ENCODE results near the gene ASAP2. TPM values are rescaled to one million over a fixed set of nuclear protein-coding genes. Genes with fewer than 3 reads are reported as not detected.

ASAP2 gene
- total RNA-seq, 1 donor from 2014 or later = 45.6 TPM

DNA sequence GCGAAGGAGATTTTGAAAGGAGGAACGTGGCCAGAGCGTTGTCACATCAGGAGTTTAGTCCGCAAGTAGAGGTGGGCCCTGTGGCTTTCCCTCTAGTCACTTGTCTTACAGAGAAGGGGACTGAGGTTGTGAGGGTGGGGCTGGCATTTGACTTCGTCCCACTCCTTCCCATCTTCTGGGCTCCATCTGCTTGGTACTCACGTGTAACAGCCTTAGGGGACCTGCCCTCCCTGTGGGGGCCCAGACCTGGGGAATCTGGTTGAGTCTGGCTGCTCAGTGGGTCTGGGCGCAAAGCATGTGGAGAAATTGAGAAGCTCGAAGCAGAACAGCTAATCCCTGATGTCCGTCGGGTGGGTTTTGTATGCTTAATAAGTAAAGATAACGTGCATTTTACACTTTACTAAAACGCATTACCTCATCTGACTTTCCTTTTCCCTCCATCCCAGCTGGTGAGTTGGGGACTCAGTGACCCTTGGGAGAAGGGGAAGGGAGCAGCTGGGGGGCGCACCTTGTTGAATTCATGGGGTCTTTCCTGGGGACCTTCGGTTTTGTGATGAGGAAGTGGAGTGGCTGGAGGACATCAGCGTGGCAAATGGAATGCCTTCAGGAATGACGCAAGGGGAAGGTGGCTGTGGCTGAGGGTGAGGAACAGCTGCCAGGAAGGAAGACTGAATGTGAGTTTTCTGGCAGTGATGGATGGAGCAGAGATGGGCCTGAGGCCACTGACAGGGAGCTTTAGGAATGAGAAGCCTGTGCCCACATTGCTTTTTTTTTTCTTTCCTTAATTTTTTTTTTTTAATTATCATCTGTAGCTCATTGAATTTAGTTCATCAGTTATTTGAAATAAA is 44.8 kb downstream of the ASAP2 start:
- peak overlapping the region; percentile 63 for H3K4me3 Mint-ChIP-seq
- H3K36me3 Mint-ChIP-seq = peaks cover 4% of the 10 kb centered on the region
- H3K27me3 Mint-ChIP-seq = no peaks in the 10 kb centered on the region
- DNase-seq (ENCODE audit: extremely low spot score, unreplicated experiment) = no peak
- TF ChIP-seq, protein P1, sequence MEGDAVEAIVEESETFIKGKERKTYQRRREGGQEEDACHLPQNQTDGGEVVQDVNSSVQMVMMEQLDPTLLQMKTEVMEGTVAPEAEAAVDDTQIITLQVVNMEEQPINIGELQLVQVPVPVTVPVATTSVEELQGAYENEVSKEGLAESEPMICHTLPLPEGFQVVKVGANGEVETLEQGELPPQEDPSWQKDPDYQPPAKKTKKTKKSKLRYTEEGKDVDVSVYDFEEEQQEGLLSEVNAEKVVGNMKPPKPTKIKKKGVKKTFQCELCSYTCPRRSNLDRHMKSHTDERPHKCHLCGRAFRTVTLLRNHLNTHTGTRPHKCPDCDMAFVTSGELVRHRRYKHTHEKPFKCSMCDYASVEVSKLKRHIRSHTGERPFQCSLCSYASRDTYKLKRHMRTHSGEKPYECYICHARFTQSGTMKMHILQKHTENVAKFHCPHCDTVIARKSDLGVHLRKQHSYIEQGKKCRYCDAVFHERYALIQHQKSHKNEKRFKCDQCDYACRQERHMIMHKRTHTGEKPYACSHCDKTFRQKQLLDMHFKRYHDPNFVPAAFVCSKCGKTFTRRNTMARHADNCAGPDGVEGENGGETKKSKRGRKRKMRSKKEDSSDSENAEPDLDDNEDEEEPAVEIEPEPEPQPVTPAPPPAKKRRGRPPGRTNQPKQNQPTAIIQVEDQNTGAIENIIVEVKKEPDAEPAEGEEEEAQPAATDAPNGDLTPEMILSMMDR (conservative IDR thresholded peaks at IDR 0.05) = peak; percentile 21
- peaks cover 82% of the 10 kb centered on the region for H3K4me1 Mint-ChIP-seq (ENCODE audit: unreplicated experiment)
- peaks cover 4% of the 10 kb centered on the region for H3K9me3 Mint-ChIP-seq
- peak overlapping the region; percentile 70 for H3K27ac Mint-ChIP-seq

GRCh38 chr2:9252002-9252357 is 45.4 kb downstream of the ASAP2 start:
- TF ChIP-seq, protein P1 (conservative IDR thresholded peaks at IDR 0.05) = no peak
- DNase-seq (ENCODE audit: extremely low spot score, unreplicated experiment) = no peak
- peaks cover 82% of the 10 kb centered on the region for H3K4me1 Mint-ChIP-seq (ENCODE audit: unreplicated experiment)
- peak overlapping the region; percentile 70 for H3K27ac Mint-ChIP-seq
- peaks cover 4% of the 10 kb centered on the region for H3K9me3 Mint-ChIP-seq
- H3K27me3 Mint-ChIP-seq = no peaks in the 10 kb centered on the region
- peaks cover 4% of the 10 kb centered on the region for H3K36me3 Mint-ChIP-seq
- peak overlapping the region; percentile 63 for H3K4me3 Mint-ChIP-seq

DNA sequence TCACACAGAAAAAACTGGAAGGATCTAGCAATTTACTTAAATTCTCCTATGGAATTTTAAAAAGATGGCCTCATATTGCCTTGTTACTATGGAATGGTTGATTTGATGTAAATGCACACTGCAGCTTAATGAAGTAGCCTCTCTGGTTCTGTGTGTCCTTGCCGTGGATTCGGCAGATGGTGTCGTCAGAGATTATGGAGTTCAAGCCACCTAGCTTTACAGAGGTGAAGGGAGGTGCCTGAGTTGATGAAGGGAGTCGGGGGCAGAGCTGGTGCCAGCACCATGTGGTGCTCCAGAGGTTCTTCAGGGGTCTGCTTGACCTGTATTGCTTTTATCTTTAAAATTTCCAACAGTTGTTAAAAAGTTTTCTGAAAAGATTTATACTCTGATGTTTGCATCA is 48.8 kb downstream of the ASAP2 start:
- Mint-ChIP-seq H3K36me3 (peaks cover 4% of the 10 kb centered on the region), H3K4me3 (no peak overlapping the region), H3K9me3 (peaks cover 4% of the 10 kb centered on the region), H3K4me1 (ENCODE audit: unreplicated experiment) (peaks cover 74% of the 10 kb centered on the region), H3K27ac (no peak overlapping the region), H3K27me3 (no peaks in the 10 kb centered on the region)
- DNase-seq (ENCODE audit: extremely low spot score, unreplicated experiment) = no peak
- TF ChIP-seq, protein P1 (conservative IDR thresholded peaks at IDR 0.05) = no peak

GRCh38 chr2:9256147-9256546 is 49.5 kb downstream of the ASAP2 start:
- Mint-ChIP-seq H3K27ac (no peak overlapping the region), H3K36me3 (peaks cover 4% of the 10 kb centered on the region), H3K4me1 (ENCODE audit: unreplicated experiment) (peaks cover 72% of the 10 kb centered on the region), H3K9me3 (peaks cover 4% of the 10 kb centered on the region), H3K4me3 (no peak overlapping the region), H3K27me3 (no peaks in the 10 kb centered on the region)
- no peak for DNase-seq (ENCODE audit: extremely low spot score, unreplicated experiment)
- TF ChIP-seq, protein P1 (conservative IDR thresholded peaks at IDR 0.05) = no peak

DNA sequence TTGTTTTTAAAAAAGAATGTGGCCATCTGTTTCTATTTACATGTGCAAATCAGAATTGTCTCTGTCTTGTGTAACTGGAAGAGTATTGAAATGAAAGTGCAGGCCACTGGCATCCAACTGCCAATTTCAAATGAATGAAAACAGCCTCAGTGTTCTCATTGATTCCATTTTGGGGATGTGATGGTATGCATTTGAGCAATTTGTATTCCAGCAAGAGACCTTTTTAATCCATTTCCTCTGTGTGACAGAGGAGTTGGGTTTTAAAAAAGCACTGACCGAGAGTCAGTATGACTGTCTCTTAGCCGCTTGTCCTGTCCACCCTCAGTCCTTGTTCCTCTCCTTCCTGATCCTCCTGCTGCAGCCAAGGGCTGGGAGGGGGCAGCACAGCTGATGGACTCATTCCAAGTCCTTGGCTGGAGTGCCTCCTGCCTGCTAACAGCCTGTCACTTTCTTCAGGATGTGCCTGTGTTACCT is 50.0 kb downstream of the ASAP2 start:
- H3K27me3 Mint-ChIP-seq = no peaks in the 10 kb centered on the region
- peaks cover 4% of the 10 kb centered on the region for H3K9me3 Mint-ChIP-seq
- no peak for DNase-seq (ENCODE audit: extremely low spot score, unreplicated experiment)
- peaks cover 72% of the 10 kb centered on the region for H3K4me1 Mint-ChIP-seq (ENCODE audit: unreplicated experiment)
- TF ChIP-seq, protein P1 (conservative IDR thresholded peaks at IDR 0.05) = no peak
- H3K27ac Mint-ChIP-seq = peak overlapping the region; percentile 6
- peaks cover 4% of the 10 kb centered on the region for H3K36me3 Mint-ChIP-seq
- H3K4me3 Mint-ChIP-seq = no peak overlapping the region

All from type B pancreatic cell (in vitro differentiated cells).